Ascending aorta (tissue), 2 donors: ENCODE results near the gene STAC3. TPM values are rescaled to one million over a fixed set of nuclear protein-coding genes. Genes with fewer than 3 reads are reported as not detected.

Experiments used
- DNase-seq, 2 donors: peaks; one replicate each; pipeline ENCODE4 v3.0.0-alpha.2; 2019; ENCODE audit warnings: low spot score in 2 of 2
- H3K27ac ChIP-seq, 2 donors: fragments of 200-600 bp; sonication (generic); one replicate each; pipeline ENCODE4 v1.5.1; 2016 to 2017; ENCODE audit warnings: mild to moderate bottlenecking in 1 of 2
- H3K27me3 ChIP-seq: fragments of 200-600 bp; sonication (generic); one replicate; pipeline ENCODE4 v1.5.1; 2017
- H3K36me3 ChIP-seq, 2 donors: fragments of 200-600 bp; sonication (generic); one replicate each; pipeline ENCODE4 v1.5.1; 2016
- H3K4me1 ChIP-seq, 2 donors: fragments of 200-600 bp; sonication (generic); one replicate each; pipeline ENCODE4 v1.5.1; 2016 to 2017; ENCODE audit warnings: mild to moderate bottlenecking in 1 of 2
- H3K4me3 ChIP-seq, 2 donors: fragments of 200-600 bp; sonication (generic); one replicate each; pipeline ENCODE4 v1.5.1; 2016 to 2017; ENCODE audit warnings: mild to moderate bottlenecking in 1 of 2
- H3K9me3 ChIP-seq, 2 donors: fragments of 200-600 bp; sonication (generic); one replicate each; pipeline ENCODE4 v1.5.1; 2016
- intact Hi-C: fragments of 100-400 bp; cut with DNase I; formaldehyde crosslinking; loops from one replicate; pipeline ENCODE4 v1.15.1; 2023
- total RNA-seq: library from RNA; depleted of rRNA; stranded (reverse); fragments of >200 nt; gene quantifications from one replicate; pipeline ENCODE4 v1.1.0, GENCODE V29; 2016
- TF ChIP-seq, protein P1 (sequence below), 3 experiments: fragments of 200-600 bp in 2 of 3; fragments of 450-650 bp in 1 of 3; sonication (generic) in 2 of 3; IDR thresholded peaks; one replicate each; pipeline ENCODE4 v1.5.1; 2016 to 2019; ENCODE audit warnings: antibody characterized with exemption in 3 of 3, mild to moderate bottlenecking in 1 of 3, moderate library complexity in 1 of 3

STAC3 gene
- total RNA-seq, 1 donor from 2014 or later, result not detected

DNA sequence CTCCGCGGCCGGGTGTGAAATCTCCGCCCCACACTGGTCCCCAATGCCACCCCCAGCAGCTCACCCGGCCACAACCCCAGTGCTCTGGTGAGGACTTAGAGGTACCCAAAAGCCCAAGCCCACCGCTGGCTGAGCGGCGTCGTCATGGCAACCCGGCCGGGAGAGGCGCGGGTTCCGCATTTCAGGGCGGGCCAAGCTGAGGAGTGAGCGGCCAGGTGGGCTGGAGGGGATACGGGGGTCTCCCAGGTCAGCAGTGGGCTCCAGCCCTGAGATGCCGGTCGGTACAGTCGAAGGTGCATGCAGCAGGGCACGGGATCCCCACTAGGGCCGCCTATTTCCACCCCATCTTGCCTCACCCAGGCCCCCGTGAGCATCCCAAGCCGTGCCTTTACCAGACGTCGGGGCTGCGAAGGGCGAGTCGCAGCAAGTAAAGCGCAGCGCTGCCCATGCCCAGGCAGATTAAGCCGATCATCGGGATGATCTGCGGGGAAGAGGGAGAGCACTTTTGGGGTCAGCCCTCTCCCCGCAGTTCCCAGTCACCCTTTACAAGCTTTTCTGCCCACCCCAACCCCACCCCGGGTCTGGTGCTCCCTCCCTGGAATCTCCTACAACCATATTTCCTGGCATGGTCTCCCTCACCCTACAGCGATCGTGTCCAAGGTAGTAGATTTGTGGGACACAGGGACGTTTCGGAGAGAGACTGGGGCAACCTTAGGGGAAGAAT, 14.6 kb downstream of the STAC3 start:
- DNase-seq, result no peak
- Histone ChIP-seq H3K4me3 (peak overlapping the region; percentile 5 to 52), H3K27me3 (peaks cover 16% of the 10 kb centered on the region), H3K9me3 (no peaks in the 10 kb centered on the region), H3K36me3 (peaks cover 23 to 31% of the 10 kb centered on the region in 2 donors), H3K27ac (peak overlapping the region; percentile 65 to 74), H3K4me1 (peaks cover 22 to 32% of the 10 kb centered on the region in 2 donors)
- intact Hi-C loops, result loop anchor here (5.0 kb wide), 1 partner anchor 484 kb away; the partner anchor contains the start of gene PRIM1
- TF ChIP-seq, protein P1, sequence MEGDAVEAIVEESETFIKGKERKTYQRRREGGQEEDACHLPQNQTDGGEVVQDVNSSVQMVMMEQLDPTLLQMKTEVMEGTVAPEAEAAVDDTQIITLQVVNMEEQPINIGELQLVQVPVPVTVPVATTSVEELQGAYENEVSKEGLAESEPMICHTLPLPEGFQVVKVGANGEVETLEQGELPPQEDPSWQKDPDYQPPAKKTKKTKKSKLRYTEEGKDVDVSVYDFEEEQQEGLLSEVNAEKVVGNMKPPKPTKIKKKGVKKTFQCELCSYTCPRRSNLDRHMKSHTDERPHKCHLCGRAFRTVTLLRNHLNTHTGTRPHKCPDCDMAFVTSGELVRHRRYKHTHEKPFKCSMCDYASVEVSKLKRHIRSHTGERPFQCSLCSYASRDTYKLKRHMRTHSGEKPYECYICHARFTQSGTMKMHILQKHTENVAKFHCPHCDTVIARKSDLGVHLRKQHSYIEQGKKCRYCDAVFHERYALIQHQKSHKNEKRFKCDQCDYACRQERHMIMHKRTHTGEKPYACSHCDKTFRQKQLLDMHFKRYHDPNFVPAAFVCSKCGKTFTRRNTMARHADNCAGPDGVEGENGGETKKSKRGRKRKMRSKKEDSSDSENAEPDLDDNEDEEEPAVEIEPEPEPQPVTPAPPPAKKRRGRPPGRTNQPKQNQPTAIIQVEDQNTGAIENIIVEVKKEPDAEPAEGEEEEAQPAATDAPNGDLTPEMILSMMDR (IDR thresholded peaks at IDR 0.05), result no peak

DNA sequence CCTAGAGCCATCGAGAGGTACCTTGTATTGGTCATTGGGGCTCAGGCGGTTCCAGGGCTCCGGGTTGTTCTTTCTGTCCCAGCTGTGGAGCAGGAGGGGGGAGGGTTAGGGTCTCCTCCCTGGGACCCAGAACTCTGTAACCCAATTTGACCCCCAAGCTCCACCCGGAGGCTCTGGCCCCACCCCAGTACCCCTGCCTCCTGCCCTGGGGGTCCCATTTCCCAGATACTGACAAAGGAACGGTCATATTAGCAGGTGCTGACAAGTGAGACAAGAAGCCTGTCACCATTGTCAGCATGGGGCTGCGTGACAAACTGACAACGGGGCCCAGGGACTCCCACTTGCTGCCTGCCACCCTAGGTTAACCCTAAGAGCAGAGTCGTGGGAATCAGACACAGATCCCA, 15.3 kb downstream of the STAC3 start:
- H3K4me3 ChIP-seq, result peak overlapping the region in 1 of 2 donors; percentile 52
- DNase-seq, result no peak
- peak overlapping the region; percentile 65 to 74 for H3K27ac ChIP-seq
- H3K4me1 ChIP-seq, result peaks cover 19 to 31% of the 10 kb centered on the region in 2 donors
- H3K9me3 ChIP-seq, result no peaks in the 10 kb centered on the region
- TF ChIP-seq, protein P1 (IDR thresholded peaks at IDR 0.05), result no peak
- H3K36me3 ChIP-seq, result peaks cover 23 to 31% of the 10 kb centered on the region in 2 donors
- peaks cover 11% of the 10 kb centered on the region for H3K27me3 ChIP-seq
- intact Hi-C loops, result loop anchor here (5.0 kb wide), 1 partner anchor 483 kb away; the partner anchor contains the start of gene PRIM1

DNA sequence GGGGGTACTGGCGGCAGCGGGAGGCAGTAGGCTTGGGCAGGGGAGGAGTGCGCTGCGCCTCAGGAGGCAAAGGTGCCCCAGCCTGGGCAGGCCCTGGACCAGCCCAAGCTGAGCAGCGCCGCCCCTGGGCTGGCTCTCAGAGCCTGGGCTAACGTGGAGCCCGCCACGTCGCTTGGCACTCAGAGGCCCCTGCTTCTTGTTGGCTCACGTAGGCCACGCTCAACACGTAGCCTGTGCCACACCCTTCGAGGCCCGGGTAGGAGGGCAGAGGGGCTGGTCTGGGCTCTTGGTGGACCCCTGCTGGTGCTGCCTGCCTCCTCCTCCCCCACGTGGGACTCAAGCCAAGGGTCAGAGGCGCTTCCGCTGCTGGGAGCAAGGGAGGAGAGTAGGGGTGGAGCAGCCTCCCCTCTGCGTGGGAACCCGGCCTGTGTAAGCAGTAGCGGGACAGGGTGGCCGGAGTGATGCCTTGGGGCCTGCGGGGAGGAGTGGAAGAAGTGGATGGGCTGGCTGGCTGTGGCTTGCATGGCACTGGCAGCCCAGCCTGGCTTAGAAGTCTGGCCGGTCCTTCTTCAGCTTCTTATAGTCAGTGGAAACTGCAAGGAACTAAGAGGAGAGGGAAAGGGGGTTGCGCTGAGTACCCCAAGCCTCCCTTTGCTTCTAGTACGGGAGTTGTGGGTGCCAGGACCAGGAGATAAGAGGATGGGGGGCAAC, 15.8 kb downstream of the STAC3 start:
- Histone ChIP-seq H3K4me1 (peaks cover 16 to 31% of the 10 kb centered on the region in 2 donors), H3K27ac (peak overlapping the region; percentile 65 to 74), H3K4me3 (peak overlapping the region in 1 of 2 donors; percentile 52), H3K9me3 (no peaks in the 10 kb centered on the region), H3K36me3 (peaks cover 23 to 31% of the 10 kb centered on the region in 2 donors), H3K27me3 (peaks cover 8% of the 10 kb centered on the region)
- DNase-seq, result peak in 1 of 2 donors; percentile 83
- intact Hi-C loops, result loop anchor here (5.0 kb wide), 1 partner anchor 483 kb away; the partner anchor contains the start of gene PRIM1
- TF ChIP-seq, protein P1 (IDR thresholded peaks at IDR 0.05), result no peak

DNA sequence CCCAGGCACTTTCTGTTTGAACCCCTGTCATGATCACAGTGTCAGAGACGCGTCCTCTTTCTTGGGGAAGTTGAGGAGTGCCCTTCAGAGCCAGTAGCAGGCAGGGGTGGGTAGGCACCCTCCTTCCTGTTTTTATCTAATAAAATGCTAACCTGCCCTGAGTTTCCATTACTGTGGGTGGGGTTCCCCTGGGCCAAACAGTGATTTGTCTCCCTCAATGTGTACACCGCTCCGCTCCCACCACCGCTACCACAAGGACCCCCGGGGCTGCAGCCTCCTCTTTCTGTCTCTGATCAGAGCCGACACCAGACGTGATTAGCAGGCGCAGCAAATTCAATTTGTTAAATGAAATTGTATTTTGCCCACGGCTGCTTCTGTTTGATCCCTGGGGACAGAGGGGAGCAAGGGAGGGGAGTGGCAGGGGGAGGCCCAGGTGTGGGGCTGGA, 16.4 kb downstream of the STAC3 start:
- no peak for DNase-seq
- Histone ChIP-seq H3K4me1 (peaks cover 13 to 25% of the 10 kb centered on the region in 2 donors), H3K27ac (peak overlapping the region; percentile 65 to 74), H3K9me3 (no peaks in the 10 kb centered on the region), H3K4me3 (no peak overlapping the region), H3K27me3 (peaks cover 8% of the 10 kb centered on the region), H3K36me3 (peaks cover 23 to 31% of the 10 kb centered on the region in 2 donors)
- TF ChIP-seq, protein P1 (IDR thresholded peaks at IDR 0.05), result no peak
- intact Hi-C loops, result loop anchor here (5.0 kb wide), 1 partner anchor 482 kb away; the partner anchor contains the start of gene PRIM1

DNA sequence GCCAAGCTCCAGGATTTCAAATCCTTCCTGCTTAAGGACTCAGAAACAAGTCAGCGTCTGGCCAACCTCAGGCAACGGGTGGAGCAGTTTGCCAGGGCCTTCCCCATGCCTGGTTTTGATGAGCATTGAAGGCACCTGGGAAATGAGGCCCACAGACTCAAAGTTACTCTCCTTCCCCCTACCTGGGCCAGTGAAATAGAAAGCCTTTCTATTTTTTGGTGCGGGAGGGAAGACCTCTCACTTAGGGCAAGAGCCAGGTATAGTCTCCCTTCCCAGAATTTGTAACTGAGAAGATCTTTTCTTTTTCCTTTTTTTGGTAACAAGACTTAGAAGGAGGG, 16.8 kb downstream of the STAC3 start:
- TF ChIP-seq, protein P1 (IDR thresholded peaks at IDR 0.05), result no peak
- Histone ChIP-seq H3K36me3 (peaks cover 23 to 31% of the 10 kb centered on the region in 2 donors), H3K27ac (peak overlapping the region; percentile 65 to 74), H3K27me3 (peaks cover 8% of the 10 kb centered on the region), H3K4me1 (peaks cover 10 to 22% of the 10 kb centered on the region in 2 donors), H3K4me3 (no peak overlapping the region), H3K9me3 (no peaks in the 10 kb centered on the region)
- intact Hi-C loops, result no loop called here
- DNase-seq, result no peak
